Panc1 (cell line): ENCODE measurements around the gene OR2AE1. TPM values are rescaled to one million over a fixed set of nuclear protein-coding genes. Genes with fewer than 3 reads are reported as not detected.

Source experiments
- ATAC-seq: fragments of 200-7000 bp; cut with Tn5 transposase; 2 replicates; pipeline ENCODE4 v1.9.1; 2020; ENCODE audit warnings: mild to moderate bottlenecking, moderate library complexity
- BruUV-seq: library from RNA; stranded (reverse); fragments of 400-500 nt; replicated peaks from 2 replicates; lab custom pipeline; 2021; lab: Mats Ljungman, UMichigan
- CTCF ChIA-PET: fragments of 300-600 bp; sonication (Branson Sonifier 250); formaldehyde crosslinking; loops from one replicate; lab custom pipeline; 2022; ENCODE audit warnings: antibody characterized with exemption; lab: Charles Lee
- POLR2A ChIA-PET: fragments of 300-600 bp; sonication (Branson Sonifier 250); formaldehyde crosslinking; loops from one replicate; lab custom pipeline; 2022; ENCODE audit warnings: antibody characterized with exemption; lab: Charles Lee
- DNase-seq: peaks from one replicate; pipeline ENCODE4 v3.0.0-alpha.2; 2010; ENCODE audit warnings: low read depth, low spot score
- H3K27ac ChIP-seq: 2 replicates; pipeline ENCODE4 v1.5.1; 2011; ENCODE audit warnings: mild to moderate bottlenecking, low read length, inconsistent platforms
- H3K27me3 ChIP-seq: fragments of 200-500 bp; sonication (Bioruptor generic); 2 replicates; pipeline ENCODE4 v1.6.0; 2014; ENCODE audit warnings: low read length, inconsistent platforms; ENCODE audit not compliant: control insufficient read depth, insufficient read depth
- H3K36me3 ChIP-seq: fragments of 200-500 bp; sonication (Bioruptor generic); 2 replicates; pipeline ENCODE4 v1.5.1; 2014; ENCODE audit warnings: inconsistent platforms, mild to moderate bottlenecking, low read length, moderate library complexity; ENCODE audit not compliant: control insufficient read depth, insufficient read depth
- H3K4me1 ChIP-seq: 2 replicates; pipeline ENCODE4 v1.5.1; 2011; ENCODE audit warnings: inconsistent platforms, mild to moderate bottlenecking, low read length, moderate library complexity; ENCODE audit not compliant: control insufficient read depth, insufficient read depth
- H3K4me3 ChIP-seq, 2 experiments: 2 replicates each; pipeline ENCODE4 v1.5.1; 2011 to 2012; ENCODE audit warnings: low read depth in 2 of 2, low read length in 2 of 2, mild to moderate bottlenecking in 2 of 2, inconsistent platforms in 1 of 2, moderate library complexity in 1 of 2
- H3K9me3 ChIP-seq: fragments of 200-500 bp; sonication (Bioruptor generic); 2 replicates; pipeline ENCODE4 v1.5.1; 2014; ENCODE audit warnings: low read depth, mild to moderate bottlenecking, inconsistent platforms, low read length, moderate library complexity; ENCODE audit not compliant: control insufficient read depth, insufficient read depth
- POLR2AphosphoS5 ChIP-seq: IDR thresholded peaks from 2 replicates; pipeline ENCODE4 v1.6.1; 2012; ENCODE audit warnings: mild to moderate bottlenecking, low read depth, low read length, moderate library complexity
- SIN3A ChIP-seq: IDR thresholded peaks from 2 replicates; pipeline ENCODE4 v1.6.1; 2012; ENCODE audit warnings: low read depth, mild to moderate bottlenecking, low read length, moderate library complexity, borderline replicate concordance; ENCODE audit not compliant: insufficient read depth
- TCF7L2 ChIP-seq: IDR thresholded peaks from 2 replicates; pipeline ENCODE4 v1.6.1; 2011; ENCODE audit warnings: mild to moderate bottlenecking, low read depth, low read length, inconsistent platforms
- in situ Hi-C: cut with HindIII; loops from 2 replicates; pipeline ENCODE4 v1.10.0; 2016; ENCODE audit warnings: low sequenced_read_pairs, low pct_unique_long_range_greater_than_20kb
- intact Hi-C: fragments of 100-400 bp; cut with micrococcal nuclease; formaldehyde crosslinking; loops from one replicate; pipeline ENCODE4 v1.10.0; 2022; ENCODE audit not compliant: unreplicated experiment
- total RNA-seq: library from RNA; stranded (reverse); gene quantifications from one replicate; pipeline ENCODE4 v1.2.1, GENCODE V29; 2021; ENCODE audit not compliant: unreplicated experiment
- TF ChIP-seq, protein P1 (sequence below): fragments of 450-650 bp; IDR thresholded peaks from 2 replicates; pipeline ENCODE4 v1.5.1; 2017; ENCODE audit warnings: mild to moderate bottlenecking
- TF ChIP-seq, protein P2 (sequence below), 2 experiments: IDR thresholded peaks; 2 replicates each; pipeline ENCODE4 v1.6.1; 2011 to 2012; ENCODE audit warnings: low read depth in 2 of 2, control low read depth in 1 of 2, low read length in 1 of 2, mild to moderate bottlenecking in 1 of 2, moderate library complexity in 1 of 2; ENCODE audit not compliant: insufficient read depth in 1 of 2

The OR2AE1 gene
- total RNA-seq, 1 experiment from 2014 or later, result not detected

DNA sequence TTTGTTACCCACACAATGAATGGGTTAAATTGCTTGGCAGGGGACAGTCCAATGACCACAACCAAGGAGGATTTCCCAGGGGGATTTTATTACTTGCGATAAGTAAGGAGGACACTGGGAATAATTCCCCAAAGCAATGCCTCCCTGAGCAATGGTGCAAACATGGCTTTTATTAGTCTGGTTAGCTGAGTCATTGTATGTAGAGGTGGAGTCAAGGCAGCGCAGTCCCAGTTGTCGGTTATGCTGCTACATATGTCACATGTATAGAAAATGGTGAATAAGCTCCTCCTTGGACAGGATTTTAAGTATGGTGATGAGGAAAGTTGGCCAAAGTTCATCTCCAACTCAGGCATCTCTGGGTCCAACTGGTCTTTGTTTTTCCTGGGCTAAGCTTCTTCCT lies 46.4 kb upstream of the OR2AE1 start:
- Histone ChIP-seq H3K9me3 (no peaks in the 10 kb centered on the region), H3K4me3 (no peak overlapping the region), H3K4me1 (peaks cover 6% of the 10 kb centered on the region; the same call in 1 of the 2 replicates), H3K27ac (no peak overlapping the region), H3K36me3 (no peaks in the 10 kb centered on the region; the same call in 1 of the 2 replicates), H3K27me3 (peaks cover 16% of the 10 kb centered on the region)
- DNase-seq, result no peak
- BruUV-seq, result no TSS peak
- ChIA-PET POLR2A (no interaction called here), CTCF (no interaction called here)
- no peak for ATAC-seq
- in situ Hi-C loops, result no loop called here
- intact Hi-C loops, result no loop called here
- TF ChIP-seq, protein P1, sequence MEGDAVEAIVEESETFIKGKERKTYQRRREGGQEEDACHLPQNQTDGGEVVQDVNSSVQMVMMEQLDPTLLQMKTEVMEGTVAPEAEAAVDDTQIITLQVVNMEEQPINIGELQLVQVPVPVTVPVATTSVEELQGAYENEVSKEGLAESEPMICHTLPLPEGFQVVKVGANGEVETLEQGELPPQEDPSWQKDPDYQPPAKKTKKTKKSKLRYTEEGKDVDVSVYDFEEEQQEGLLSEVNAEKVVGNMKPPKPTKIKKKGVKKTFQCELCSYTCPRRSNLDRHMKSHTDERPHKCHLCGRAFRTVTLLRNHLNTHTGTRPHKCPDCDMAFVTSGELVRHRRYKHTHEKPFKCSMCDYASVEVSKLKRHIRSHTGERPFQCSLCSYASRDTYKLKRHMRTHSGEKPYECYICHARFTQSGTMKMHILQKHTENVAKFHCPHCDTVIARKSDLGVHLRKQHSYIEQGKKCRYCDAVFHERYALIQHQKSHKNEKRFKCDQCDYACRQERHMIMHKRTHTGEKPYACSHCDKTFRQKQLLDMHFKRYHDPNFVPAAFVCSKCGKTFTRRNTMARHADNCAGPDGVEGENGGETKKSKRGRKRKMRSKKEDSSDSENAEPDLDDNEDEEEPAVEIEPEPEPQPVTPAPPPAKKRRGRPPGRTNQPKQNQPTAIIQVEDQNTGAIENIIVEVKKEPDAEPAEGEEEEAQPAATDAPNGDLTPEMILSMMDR, result no peak
- TF ChIP-seq SIN3A (no peak), TCF7L2 (no peak), POLR2AphosphoS5 (no peak)

DNA sequence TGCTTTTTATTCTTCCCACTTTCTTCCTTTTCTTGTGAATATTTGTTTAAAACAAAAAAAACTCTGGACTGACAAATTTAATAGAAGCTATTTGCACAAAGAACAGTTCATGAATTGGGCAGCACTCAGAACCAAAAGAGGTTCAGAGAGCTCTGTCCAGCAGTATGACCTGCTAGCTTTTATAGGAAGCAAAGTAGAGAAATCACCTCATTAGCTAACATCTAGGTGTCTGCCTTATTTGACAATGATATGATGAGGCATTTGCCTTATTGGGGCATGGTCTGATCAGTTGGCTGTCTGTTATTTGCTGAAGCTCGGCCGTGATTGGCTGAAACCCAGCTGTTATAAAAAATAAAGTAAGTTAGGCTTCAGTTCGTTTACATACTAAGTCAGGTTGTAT lies 43.3 kb upstream of the OR2AE1 start:
- ChIA-PET CTCF (interaction anchor here (0.5 to 1.2 kb wide), 3 partner anchors 36 to 81 kb away, joined by 3 to 4 read pairs (median 3); no protein-coding TSS in a partner anchor), POLR2A (no interaction called here)
- peak overlapping the region; percentile 85 to 95 for H3K4me3 ChIP-seq
- H3K27me3 ChIP-seq, result peaks cover 2% of the 10 kb centered on the region; the same call in 1 of the 2 replicates
- H3K27ac ChIP-seq, result peak overlapping the region; percentile 98
- no peak for ATAC-seq
- in situ Hi-C loops, result no loop called here
- H3K9me3 ChIP-seq, result no peaks in the 10 kb centered on the region
- TF ChIP-seq, protein P2, sequence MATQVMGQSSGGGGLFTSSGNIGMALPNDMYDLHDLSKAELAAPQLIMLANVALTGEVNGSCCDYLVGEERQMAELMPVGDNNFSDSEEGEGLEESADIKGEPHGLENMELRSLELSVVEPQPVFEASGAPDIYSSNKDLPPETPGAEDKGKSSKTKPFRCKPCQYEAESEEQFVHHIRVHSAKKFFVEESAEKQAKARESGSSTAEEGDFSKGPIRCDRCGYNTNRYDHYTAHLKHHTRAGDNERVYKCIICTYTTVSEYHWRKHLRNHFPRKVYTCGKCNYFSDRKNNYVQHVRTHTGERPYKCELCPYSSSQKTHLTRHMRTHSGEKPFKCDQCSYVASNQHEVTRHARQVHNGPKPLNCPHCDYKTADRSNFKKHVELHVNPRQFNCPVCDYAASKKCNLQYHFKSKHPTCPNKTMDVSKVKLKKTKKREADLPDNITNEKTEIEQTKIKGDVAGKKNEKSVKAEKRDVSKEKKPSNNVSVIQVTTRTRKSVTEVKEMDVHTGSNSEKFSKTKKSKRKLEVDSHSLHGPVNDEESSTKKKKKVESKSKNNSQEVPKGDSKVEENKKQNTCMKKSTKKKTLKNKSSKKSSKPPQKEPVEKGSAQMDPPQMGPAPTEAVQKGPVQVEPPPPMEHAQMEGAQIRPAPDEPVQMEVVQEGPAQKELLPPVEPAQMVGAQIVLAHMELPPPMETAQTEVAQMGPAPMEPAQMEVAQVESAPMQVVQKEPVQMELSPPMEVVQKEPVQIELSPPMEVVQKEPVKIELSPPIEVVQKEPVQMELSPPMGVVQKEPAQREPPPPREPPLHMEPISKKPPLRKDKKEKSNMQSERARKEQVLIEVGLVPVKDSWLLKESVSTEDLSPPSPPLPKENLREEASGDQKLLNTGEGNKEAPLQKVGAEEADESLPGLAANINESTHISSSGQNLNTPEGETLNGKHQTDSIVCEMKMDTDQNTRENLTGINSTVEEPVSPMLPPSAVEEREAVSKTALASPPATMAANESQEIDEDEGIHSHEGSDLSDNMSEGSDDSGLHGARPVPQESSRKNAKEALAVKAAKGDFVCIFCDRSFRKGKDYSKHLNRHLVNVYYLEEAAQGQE (IDR thresholded peaks at IDR 0.05; ENCODE audit: insufficient read depth in 1 of 2, low read depth in 2 of 2, low read length in 1 of 2), result peak in 1 of 2 experiments; percentile 61; a peak in 2 of 4 replicates
- no peak for TF ChIP-seq TCF7L2
- TF ChIP-seq, protein P1, result no peak
- no peak for TF ChIP-seq SIN3A
- TF ChIP-seq POLR2AphosphoS5, result no peak
- BruUV-seq, result no TSS peak
- no peaks in the 10 kb centered on the region; the same call in 1 of the 2 replicates for H3K36me3 ChIP-seq
- H3K4me1 ChIP-seq, result peaks cover 11% of the 10 kb centered on the region
- intact Hi-C loops, result no loop called here
- no peak for DNase-seq
